Smooth muscle cell (in vitro differentiated cells): ENCODE results near the gene MTARC2. TPM values are rescaled to one million over a fixed set of nuclear protein-coding genes. Genes with fewer than 3 reads are reported as not detected.

Experiments
- DNase-seq: peaks from one replicate; lab custom pipeline; 2025; ENCODE audit not compliant: unreplicated experiment; lab: John Stamatoyannopoulos, UW
- H2AFZ ChIP-seq: fragments of 200-600 bp; sonication (generic); 2 replicates; pipeline ENCODE4 v1.6.0; 2016; ENCODE audit warnings: antibody characterized with exemption, low read depth, mild to moderate bottlenecking
- H3F3A ChIP-seq: fragments of 200-600 bp; sonication (generic); 2 replicates; pipeline ENCODE4 v1.6.0; 2017; ENCODE audit warnings: antibody characterized with exemption, low read depth
- H3K27ac ChIP-seq: fragments of 200-600 bp; sonication (generic); 2 replicates; pipeline ENCODE4 v1.5.1; 2016; ENCODE audit warnings: low read depth, mild to moderate bottlenecking
- H3K27me3 ChIP-seq: fragments of 200-600 bp; sonication (generic); 2 replicates; pipeline ENCODE4 v1.6.1; 2016; ENCODE audit warnings: low read depth, mild to moderate bottlenecking
- H3K36me3 ChIP-seq: fragments of 200-600 bp; sonication (generic); 2 replicates; pipeline ENCODE4 v1.5.1; 2016; ENCODE audit warnings: low read depth
- H3K4me1 ChIP-seq: fragments of 200-600 bp; sonication (generic); 2 replicates; pipeline ENCODE4 v1.5.1; 2016; ENCODE audit warnings: low read depth
- H3K4me2 ChIP-seq: fragments of 200-600 bp; sonication (generic); 2 replicates; pipeline ENCODE4 v1.6.0; 2016; ENCODE audit warnings: mild to moderate bottlenecking
- H3K4me3 ChIP-seq: fragments of 200-600 bp; sonication (generic); 2 replicates; pipeline ENCODE4 v1.5.1; 2016; ENCODE audit warnings: mild to moderate bottlenecking
- H3K79me2 ChIP-seq: fragments of 200-600 bp; sonication (generic); 2 replicates; pipeline ENCODE4 v1.6.0; 2016; ENCODE audit warnings: low read depth, mild to moderate bottlenecking
- H3K9ac ChIP-seq: fragments of 200-600 bp; sonication (generic); 2 replicates; pipeline ENCODE4 v1.6.0; 2016; ENCODE audit warnings: low read depth
- H3K9me3 ChIP-seq: fragments of 200-600 bp; sonication (generic); replicated peaks from 2 replicates; pipeline ENCODE4 v1.5.1; 2016; ENCODE audit warnings: low read depth
- H4K20me1 ChIP-seq: fragments of 200-600 bp; sonication (generic); 2 replicates; pipeline ENCODE4 v1.6.0; 2016; ENCODE audit warnings: low read depth
- WGBS: methylation state at CpG from one replicate; pipeline ENCODE4 v1.1.7; 2016; ENCODE audit warnings: low lambda C conversion rate; 5-methylcytosine and 5-hydroxymethylcytosine counted together
- polyA plus RNA-seq: library from polyadenylated mRNA; unstranded; fragments of >200 nt; fragmentation: Nextera tagmentation; extraction: Ambion mirVana; gene quantifications from 2 replicates; pipeline ENCODE4 v1.2.1, GENCODE V29; 2016
- total RNA-seq: library from RNA; depleted of rRNA; stranded (reverse); fragments of >200 nt; gene quantifications from 2 replicates; pipeline ENCODE4 v1.2.3, GENCODE V29; 2014
- TF ChIP-seq, protein P1 (sequence below): fragments of 200-600 bp; sonication (generic); IDR thresholded peaks from 2 replicates; pipeline ENCODE4 v1.5.1; 2017; ENCODE audit warnings: borderline replicate concordance, mild to moderate bottlenecking, antibody characterized with exemption; ENCODE audit not compliant: insufficient read depth, poor library complexity, severe bottlenecking

MTARC2 gene
- total and polyA plus RNA-seq, 2 experiments from 2014 or later = 6.1 to 7.6 TPM

DNA sequence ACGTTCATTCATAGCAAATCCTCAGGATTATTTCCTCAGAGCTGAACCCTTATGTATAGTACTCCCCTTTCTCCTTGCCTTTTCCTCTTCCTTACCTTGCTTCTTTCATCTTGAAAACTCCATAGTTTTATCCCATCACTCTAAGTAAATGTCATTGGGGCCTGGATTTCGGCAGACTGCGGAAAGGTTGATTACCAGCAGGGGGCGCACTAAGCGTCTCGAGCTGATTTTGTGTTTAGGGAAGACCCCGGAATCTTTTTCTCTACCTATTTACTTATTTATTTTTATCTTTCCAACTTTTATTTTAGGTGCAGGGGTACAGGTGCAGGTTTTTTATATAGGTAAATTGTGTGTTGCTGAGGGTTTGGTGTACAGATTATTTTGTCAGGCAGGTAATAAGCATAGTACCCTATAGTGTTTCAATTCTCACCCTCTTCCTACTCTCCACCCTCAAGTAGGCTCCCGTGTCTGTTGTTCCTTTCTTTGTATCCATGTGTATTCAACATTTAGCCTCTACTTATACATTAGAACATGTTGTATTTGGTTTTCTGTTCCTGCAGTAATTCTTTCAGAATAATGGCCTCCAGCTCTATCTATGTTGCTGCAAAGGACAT, 27.2 kb downstream of the MTARC2 start:
- DNase-seq = no peak
- Histone ChIP-seq H3K79me2 (no peaks in the 10 kb centered on the region), H3K4me2 (no peak overlapping the region), H3K4me3 (no peak overlapping the region), H3K36me3 (no peaks in the 10 kb centered on the region), H3K27ac (no peak overlapping the region), H3F3A (no peaks in the 10 kb centered on the region), H3K27me3 (no peaks in the 10 kb centered on the region), H3K9me3 (no peaks in the 10 kb centered on the region), H3K9ac (no peak overlapping the region), H4K20me1 (no peaks in the 10 kb centered on the region), H3K4me1 (no peaks in the 10 kb centered on the region), H2AFZ (no peak overlapping the region)
- WGBS = 30% methylated on average over 8 of the region's 8 CpGs
- TF ChIP-seq, protein P1, sequence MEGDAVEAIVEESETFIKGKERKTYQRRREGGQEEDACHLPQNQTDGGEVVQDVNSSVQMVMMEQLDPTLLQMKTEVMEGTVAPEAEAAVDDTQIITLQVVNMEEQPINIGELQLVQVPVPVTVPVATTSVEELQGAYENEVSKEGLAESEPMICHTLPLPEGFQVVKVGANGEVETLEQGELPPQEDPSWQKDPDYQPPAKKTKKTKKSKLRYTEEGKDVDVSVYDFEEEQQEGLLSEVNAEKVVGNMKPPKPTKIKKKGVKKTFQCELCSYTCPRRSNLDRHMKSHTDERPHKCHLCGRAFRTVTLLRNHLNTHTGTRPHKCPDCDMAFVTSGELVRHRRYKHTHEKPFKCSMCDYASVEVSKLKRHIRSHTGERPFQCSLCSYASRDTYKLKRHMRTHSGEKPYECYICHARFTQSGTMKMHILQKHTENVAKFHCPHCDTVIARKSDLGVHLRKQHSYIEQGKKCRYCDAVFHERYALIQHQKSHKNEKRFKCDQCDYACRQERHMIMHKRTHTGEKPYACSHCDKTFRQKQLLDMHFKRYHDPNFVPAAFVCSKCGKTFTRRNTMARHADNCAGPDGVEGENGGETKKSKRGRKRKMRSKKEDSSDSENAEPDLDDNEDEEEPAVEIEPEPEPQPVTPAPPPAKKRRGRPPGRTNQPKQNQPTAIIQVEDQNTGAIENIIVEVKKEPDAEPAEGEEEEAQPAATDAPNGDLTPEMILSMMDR = peak; percentile 90

GRCh38 chr1:220776254-220776653, 28.1 kb downstream of the MTARC2 start:
- H3K27me3 ChIP-seq = no peaks in the 10 kb centered on the region
- no peaks in the 10 kb centered on the region for H3K4me1 ChIP-seq
- no peaks in the 10 kb centered on the region for H3K36me3 ChIP-seq
- TF ChIP-seq, protein P1 = no peak
- no peaks in the 10 kb centered on the region for H4K20me1 ChIP-seq
- H3K9me3 ChIP-seq = no peaks in the 10 kb centered on the region
- no peak overlapping the region for H3K9ac ChIP-seq
- H3K4me3 ChIP-seq = no peak overlapping the region
- H2AFZ ChIP-seq = no peak overlapping the region
- no peaks in the 10 kb centered on the region for H3K79me2 ChIP-seq
- no peak overlapping the region for H3K27ac ChIP-seq
- H3F3A ChIP-seq = no peaks in the 10 kb centered on the region
- no peak for DNase-seq
- WGBS = 96% methylated on average over 7 of the region's 7 CpGs
- no peak overlapping the region for H3K4me2 ChIP-seq

DNA sequence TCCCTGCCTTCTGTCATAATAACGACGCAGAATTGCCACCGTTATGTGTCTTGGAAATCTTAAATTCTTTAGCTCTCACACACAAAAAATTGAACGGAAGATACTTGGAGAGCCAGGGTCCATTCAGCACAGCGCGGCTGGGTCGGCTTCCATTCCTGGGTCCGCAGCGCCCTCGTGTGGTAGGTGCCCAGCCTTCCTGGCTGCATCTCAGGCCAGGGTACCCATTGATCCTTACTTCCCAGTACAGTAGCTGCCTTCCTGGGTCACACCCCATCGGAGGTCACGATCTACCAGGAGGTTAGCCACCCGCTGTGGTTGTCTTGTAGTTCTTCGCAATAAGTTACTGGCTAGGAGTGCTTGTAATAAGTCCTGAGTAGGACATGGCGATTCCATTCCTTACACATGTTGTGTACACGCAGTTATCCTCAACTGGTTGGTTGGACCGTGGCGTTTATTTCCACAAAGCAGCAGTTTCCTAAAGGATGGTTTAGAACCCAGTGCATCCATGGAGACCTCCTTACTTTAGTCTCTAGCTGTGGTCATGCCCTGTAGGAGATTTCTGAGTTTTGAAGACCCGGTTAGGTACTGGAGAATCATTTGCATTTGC, 28.7 kb downstream of the MTARC2 start:
- no peaks in the 10 kb centered on the region for H3K36me3 ChIP-seq
- peak; percentile 50 for DNase-seq
- no peak overlapping the region for H3K4me3 ChIP-seq
- no peaks in the 10 kb centered on the region for H3K9me3 ChIP-seq
- no peaks in the 10 kb centered on the region for H3F3A ChIP-seq
- TF ChIP-seq, protein P1 = peak; percentile 93
- H3K4me2 ChIP-seq = no peak overlapping the region
- no peaks in the 10 kb centered on the region for H3K79me2 ChIP-seq
- H3K4me1 ChIP-seq = no peaks in the 10 kb centered on the region
- H4K20me1 ChIP-seq = no peaks in the 10 kb centered on the region
- no peak overlapping the region for H3K9ac ChIP-seq
- H3K27ac ChIP-seq = no peak overlapping the region
- H2AFZ ChIP-seq = no peak overlapping the region
- no peaks in the 10 kb centered on the region for H3K27me3 ChIP-seq
- WGBS = 30% methylated on average over 19 of the region's 19 CpGs

GRCh38 chr1:220783453-220783852, 35.3 kb downstream of the MTARC2 start:
- no peaks in the 10 kb centered on the region for H3K27me3 ChIP-seq
- no peak overlapping the region for H3K4me3 ChIP-seq
- no peak overlapping the region for H3K4me2 ChIP-seq
- no peaks in the 10 kb centered on the region for H3K79me2 ChIP-seq
- TF ChIP-seq, protein P1 = no peak
- DNase-seq = no peak
- H3K36me3 ChIP-seq = no peaks in the 10 kb centered on the region
- H3K9me3 ChIP-seq = no peaks in the 10 kb centered on the region
- 70% methylated on average over 3 of the region's 3 CpGs for WGBS
- H3F3A ChIP-seq = peaks cover 4% of the 10 kb centered on the region
- H3K27ac ChIP-seq = no peak overlapping the region
- H4K20me1 ChIP-seq = no peaks in the 10 kb centered on the region
- peaks cover 11% of the 10 kb centered on the region for H3K4me1 ChIP-seq
- no peak overlapping the region for H3K9ac ChIP-seq
- H2AFZ ChIP-seq = no peak overlapping the region
